T47D (cell line): Measurements from ENCODE around the gene ACE2.

ENCODE experiments used
- DNase-seq, 2 experiments: peaks; one replicate each; pipeline versions ENCODE4 v3.0.0 to v3.0.0-alpha.2; 2011 to 2012; ENCODE audit warnings: low read depth in 1 of 2, low spot score in 1 of 2
- JUND ChIP-seq: IDR thresholded peaks from 2 replicates; pipeline ENCODE4 v1.6.1; 2012; ENCODE audit warnings: low read depth
- in situ Hi-C: cut with HindIII; loops from 2 replicates; pipeline ENCODE4 v1.10.0; 2016; ENCODE audit warnings: low sequenced_read_pairs, low pct_unique_long_range_greater_than_20kb

The ACE2 gene

GRCh38 chrX:15606136-15606535 lies 5.4 kb upstream of the ACE2 start:
- in situ Hi-C loops: no loop called here
- no peak for DNase-seq
- TF ChIP-seq JUND: no peak

- in situ Hi-C loops: no loop called here
- TF ChIP-seq JUND: no peak
- no peak for DNase-seq
Measured at GRCh38 chrX:15605226-15605625, 4.5 kb upstream of the ACE2 start.

- in situ Hi-C loops: no loop called here
Measured at GRCh38 chrX:15602761-15603160, 2.0 kb upstream of the ACE2 start.

GRCh38 chrX:15601932-15602331 lies 1.2 kb upstream of the ACE2 start:
- no peak for TF ChIP-seq JUND
- in situ Hi-C loops: no loop called here
- peak in 1 of 2 experiments; percentile 59 for DNase-seq

More at GRCh38 chrX:15602761-15603160, 2.0 kb upstream of the ACE2 start:
- TF ChIP-seq JUND: no peak
- DNase-seq: no peak

GRCh38 chrX:15600049-15600448 lies 711 bp downstream of the ACE2 start:
- TF ChIP-seq JUND: no peak
- in situ Hi-C loops: no loop called here
- DNase-seq: no peak

- in situ Hi-C loops: no loop called here
- TF ChIP-seq JUND: no peak
- DNase-seq: no peak
Measured at GRCh38 chrX:15599461-15599860, 1.3 kb downstream of the ACE2 start.

DNA sequence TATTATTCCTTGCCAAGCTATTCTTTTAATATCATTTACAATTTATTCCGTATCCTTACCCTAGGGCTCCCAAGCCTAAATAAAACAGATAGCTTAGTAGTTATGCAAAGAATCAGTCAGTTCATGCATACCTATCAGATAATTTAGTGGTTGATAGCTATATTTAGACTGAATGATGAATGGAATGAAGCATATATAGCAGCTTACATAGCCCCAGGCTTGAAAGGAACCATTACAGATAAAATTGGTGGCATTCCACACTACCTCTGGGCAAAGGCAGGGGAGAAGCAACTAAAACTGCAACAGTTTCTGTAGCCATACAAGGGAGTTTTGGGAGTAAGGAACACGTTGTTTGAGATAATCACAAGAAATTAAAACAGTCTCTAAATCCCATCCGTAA lies 2.7 kb downstream of the ACE2 start:
- in situ Hi-C loops: no loop called here
- DNase-seq: no peak
- TF ChIP-seq JUND: no peak; the same call in 1 of the 2 replicates

GRCh38 chrX:15594371-15594770 lies 6.4 kb downstream of the ACE2 start:
- DNase-seq: peak; percentile 25 to 39
- TF ChIP-seq JUND: no peak
- in situ Hi-C loops: no loop called here

- no peak for TF ChIP-seq JUND
Measured at GRCh38 chrX:15579778-15580747, 20.7 kb downstream of the ACE2 start.

DNA sequence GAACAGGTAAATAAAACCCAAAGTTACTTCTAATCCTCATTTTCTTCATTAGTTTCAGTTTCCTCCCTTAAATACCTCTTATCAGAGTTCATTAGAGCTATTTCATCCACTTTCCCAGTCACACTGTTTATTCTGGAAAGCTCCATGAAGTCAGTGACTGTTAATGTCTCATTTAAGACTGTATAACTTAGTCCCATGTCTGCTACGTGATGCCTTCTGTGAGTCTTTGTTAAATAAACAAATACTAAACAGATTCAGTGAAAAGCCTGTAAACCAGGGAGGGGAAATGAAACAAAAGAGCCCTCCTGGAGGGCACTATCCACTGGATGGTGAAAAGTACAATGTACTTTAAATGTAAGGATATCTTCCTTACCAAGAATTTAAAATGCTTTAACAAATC lies 24.7 kb downstream of the ACE2 start:
- no peak for TF ChIP-seq JUND
- no peak for DNase-seq
- in situ Hi-C loops: no loop called here

More at GRCh38 chrX:15579778-15580747, 20.7 kb downstream of the ACE2 start:
- no peak for DNase-seq
- in situ Hi-C loops: no loop called here

GRCh38 chrX:15574017-15574416 lies 26.7 kb downstream of the ACE2 start:
- in situ Hi-C loops: no loop called here
- TF ChIP-seq JUND: no peak
- DNase-seq: no peak

- no peak for TF ChIP-seq JUND
- DNase-seq: no peak
- in situ Hi-C loops: no loop called here
Measured at GRCh38 chrX:15570145-15570544, 30.6 kb downstream of the ACE2 start.

GRCh38 chrX:15567886-15568616 lies 32.7 kb downstream of the ACE2 start:
- no peak for TF ChIP-seq JUND
- in situ Hi-C loops: no loop called here
- DNase-seq: peak; percentile 10 to 63
